ENCODE measurements around the gene UGGT1.

UGGT1 gene

GRCh38 chr2:128090945-128091725 lies at the start of gene UGGT1:
TSS of gene UGGT1 (plus strand) at chr2:128091200. CDS start at chr2:128091358, 158 bp downstream.
- DNase-seq, result peak; percentile 91

GRCh38 chr2:128041561-128041960 lies 49.4 kb upstream of the UGGT1 start:
- DNase-seq, result no peak

GRCh38 chr2:128043041-128043440 lies 48.0 kb upstream of the UGGT1 start:
- DNase-seq, result no peak

GRCh38 chr2:128053331-128053730 lies 37.7 kb upstream of the UGGT1 start:
- DNase-seq, result no peak

DNA sequence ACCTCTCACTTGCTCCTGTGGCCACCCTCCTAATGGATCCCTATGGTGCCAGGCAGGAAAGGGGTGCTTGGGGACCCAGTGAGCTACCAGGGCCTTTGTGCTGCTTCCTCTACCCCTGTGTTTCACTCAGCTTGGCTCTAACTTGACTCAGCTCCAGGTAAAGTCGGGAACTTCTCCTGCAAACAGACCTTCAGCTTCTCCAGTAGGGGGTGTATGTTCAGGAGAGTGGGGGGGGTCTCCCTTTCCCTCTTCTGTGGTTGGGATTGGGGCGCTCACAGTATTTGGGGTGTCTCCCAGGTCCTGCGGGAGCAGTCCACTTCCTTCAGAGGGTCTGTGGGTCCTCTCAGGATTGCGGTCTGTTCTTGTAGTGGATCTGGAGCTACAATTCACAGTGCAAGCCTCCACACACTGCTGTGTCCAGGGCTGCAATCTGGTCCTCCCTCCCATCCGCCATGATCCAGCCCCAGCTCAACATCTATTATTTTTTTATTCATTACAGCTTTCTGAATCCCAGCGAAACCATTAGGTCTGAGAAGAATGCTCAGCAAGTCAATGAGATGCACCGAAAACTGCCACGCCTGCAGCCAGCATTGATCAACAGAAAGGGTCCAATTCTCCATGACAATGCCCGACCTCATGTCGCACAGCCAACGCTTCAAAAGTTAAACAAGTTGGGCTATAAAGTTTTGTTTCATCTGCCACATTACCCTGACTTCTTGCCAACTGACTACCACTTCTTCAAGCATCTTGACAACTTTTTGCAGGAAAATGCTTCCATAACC lies 36.7 kb upstream of the UGGT1 start:
- no peak for DNase-seq

DNA sequence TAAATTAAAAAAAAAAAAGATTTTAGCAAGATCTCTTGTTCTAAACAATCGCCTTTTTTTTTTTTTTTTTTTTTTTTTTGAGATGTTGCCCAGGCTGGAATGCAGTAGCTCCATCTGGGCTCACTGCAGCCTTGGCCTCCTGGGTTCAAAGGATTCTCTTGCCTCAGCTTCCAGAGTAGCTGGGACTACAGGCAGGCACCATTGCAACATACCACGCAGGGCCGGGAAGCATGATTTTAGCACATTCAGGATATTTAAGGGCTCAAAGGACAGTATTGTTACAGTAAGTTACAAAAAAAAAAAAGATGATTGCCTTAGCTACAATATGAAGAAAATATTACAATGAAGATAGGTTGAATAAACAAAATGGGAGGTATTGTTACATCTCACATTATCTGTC lies 33.7 kb upstream of the UGGT1 start:
- DNase-seq, result no peak

GRCh38 chr2:128058114-128058513 lies 32.9 kb upstream of the UGGT1 start:
- no peak for DNase-seq

DNA sequence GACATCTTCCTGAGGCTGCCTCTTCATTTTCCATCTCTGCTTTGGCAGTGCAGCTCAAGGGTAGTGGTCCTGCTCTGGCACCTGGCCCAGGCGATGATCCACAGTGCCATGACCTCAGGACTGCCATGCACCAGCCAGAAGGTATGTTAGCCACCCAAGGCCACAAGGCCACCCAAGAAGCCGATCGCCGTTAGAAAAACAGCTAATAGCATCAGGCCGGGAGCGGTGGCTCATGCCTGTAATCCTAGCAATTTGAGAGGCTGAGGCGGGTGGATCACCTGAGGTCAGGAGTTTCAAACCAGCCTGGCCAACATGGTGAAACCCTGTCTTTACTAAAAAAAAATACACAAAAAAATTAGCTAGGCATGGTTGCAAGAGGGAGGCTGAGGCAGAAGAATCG lies 28.4 kb upstream of the UGGT1 start:
- no peak for DNase-seq

- DNase-seq, result no peak
Observed at GRCh38 chr2:128064353-128064752, 26.6 kb upstream of the UGGT1 start.

DNA sequence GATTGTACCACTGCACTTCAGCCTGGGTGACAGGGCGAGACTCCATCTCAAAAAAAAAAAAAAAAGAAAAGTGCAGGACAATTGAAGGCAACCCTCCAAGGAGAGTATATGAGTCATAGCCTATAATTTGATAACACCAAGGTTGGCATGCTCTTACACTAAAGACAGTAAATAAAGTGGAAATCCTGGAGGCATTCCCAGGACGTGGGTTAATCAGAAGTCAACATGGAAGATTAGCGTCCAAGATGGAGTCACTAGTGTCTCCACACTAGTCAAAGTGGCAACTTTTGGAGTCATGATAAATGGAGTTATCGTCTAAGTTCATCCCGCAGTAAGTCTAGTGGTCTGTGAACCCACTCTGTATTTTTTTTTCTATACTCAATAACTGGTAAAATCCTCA lies 21.2 kb upstream of the UGGT1 start:
- no peak for DNase-seq

DNA sequence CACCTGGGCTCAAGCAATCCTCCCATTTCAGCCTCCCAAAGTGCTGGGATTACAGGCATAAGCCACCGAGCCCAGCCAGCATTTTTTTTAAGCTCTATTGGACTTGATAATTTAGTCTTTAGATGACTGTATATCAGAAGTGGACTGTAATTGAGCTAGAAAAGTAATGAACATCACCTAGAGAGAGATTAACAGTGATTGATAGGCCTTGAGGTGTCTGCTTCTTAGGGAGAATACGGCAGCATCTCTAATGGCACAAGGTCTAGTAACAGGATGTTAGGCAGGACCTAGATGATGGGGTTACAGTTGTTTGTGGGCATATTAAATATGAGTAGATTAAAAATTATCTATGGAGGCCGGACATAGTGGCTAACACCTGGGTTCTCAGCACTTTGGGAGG lies 17.7 kb upstream of the UGGT1 start:
- DNase-seq, result no peak

DNA sequence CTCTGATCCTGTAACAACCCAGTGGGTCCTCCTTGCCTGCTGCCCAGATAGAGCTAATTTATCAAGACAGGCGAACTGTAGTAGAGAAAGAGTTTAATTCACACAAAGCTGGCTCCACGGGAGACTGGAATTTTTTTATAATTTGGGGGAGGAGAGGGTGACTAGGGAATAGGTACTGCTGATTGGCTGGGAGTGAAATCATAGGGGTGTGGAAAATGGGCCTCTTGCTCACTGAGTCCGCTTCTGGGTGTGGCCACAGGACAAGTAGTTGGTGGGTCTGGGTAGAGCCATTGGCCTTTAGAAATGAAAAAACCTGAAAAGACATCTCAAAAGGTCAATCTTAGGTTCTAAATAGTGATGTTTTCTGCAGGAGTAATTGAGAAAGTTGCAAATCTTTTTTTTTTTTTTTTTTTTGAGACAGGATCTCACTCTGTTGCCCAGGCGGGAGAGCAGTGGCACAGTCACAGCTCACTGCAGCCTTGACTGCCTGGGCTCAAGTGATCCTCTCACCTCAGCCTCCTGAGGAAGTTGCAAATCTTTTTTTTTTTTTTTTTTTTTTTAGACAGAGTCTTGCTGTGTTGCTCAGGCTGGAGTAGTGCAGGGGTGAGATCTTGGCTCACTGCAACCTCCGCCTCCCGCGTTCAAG lies 14.4 kb upstream of the UGGT1 start:
- DNase-seq, result no peak

DNA sequence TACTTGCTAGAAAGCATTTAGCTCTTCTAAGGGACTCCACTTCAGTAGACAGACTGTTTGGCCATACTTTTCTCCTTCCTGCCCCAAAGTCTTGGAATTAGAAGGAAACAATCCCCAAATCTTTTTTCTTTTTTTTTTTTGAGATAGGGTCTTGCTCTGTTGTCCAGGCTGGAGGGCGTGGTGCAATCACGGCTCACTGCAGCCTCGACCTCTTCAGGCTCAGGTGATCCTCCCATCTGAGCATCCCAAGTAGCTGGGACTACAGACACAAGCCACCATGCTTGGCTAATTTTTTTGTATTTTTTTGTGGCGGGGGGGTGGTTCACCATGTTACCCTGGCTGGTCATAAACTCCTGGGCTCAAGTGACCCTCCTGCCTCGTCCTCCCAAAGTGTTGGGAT lies 6.2 kb upstream of the UGGT1 start:
- no peak for DNase-seq

DNA sequence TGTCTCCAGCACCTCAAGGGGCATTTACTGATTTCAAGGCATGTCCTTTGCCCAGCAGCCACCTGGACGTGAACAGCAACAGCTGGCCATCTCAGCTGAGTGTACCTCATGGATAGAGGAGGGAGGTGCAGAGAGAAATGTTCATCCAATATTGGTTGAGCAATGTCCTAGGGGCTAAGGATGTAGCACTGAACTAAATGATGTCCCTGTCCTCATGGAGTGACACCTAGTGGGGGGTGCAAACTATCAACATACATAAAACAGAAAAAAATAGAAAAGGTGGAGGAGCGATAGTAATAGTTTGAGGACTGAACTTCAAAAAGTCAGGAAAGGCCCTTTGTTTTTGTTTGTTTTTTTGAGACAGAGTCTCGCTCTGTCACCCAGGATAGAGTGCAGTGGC lies 4.8 kb upstream of the UGGT1 start:
- no peak for DNase-seq

DNA sequence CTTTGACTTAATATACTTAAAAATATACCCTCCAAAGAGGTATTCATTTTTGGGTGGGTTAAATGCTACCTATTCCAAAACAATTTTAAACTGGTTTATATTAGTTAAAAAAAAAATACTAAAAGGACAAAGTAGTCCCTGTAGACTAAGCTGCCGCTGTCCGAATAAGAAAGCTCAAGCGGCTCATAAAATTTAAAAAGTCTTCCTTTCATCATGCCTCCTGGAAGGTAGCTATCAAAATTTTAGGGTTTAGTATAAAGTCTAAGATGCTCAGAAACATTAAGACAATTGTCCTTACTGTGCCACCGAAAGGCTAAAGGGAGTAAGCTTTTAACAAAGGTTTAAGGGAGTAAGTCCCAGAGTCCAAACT lies 440 bp upstream of the UGGT1 start:
- no peak for DNase-seq

DNA sequence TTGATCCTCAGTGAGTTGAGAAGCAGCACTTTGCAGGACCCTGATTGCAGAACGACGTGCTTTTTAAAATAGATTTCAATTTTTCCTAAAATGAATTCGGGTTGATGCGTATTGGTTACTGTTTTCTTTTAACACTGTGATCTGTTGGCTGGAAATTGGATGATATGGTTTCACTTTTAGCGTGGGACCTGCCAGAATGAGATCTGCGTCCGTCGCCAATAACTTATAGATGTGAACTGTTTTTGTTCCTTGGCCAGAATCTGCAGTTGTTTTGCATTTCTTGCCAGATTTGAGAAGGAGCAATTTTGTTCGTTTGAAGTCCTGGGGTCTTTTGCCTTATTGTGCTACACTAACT lies 703 bp downstream of the UGGT1 start:
- DNase-seq, result peak; percentile 2

DNA sequence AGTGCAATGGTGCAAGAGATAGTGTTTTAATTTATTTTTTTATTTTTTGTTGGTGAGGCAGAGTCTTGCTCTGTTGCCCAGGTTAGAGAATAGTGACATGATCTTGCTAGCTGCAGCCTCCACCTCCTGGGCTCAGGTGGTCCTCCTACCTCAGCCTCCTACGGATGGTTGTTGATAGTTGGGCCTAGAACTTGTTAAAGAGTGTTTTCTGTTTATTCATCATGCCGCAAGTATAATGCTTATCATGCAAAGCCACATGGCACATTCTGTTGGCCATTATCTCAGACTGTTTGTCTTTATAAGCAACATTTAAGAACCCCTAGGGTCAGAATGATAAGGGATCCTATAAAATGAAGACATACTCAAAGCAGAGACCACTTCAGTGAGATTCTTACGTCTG lies 1.7 kb downstream of the UGGT1 start:
- DNase-seq, result no peak

- no peak for DNase-seq
Observed at GRCh38 chr2:128093762-128094161, 2.8 kb downstream of the UGGT1 start.

- DNase-seq, result no peak
Observed at GRCh38 chr2:128095201-128095600, 4.2 kb downstream of the UGGT1 start.

- no peak for DNase-seq
Observed at GRCh38 chr2:128103407-128103806, 12.4 kb downstream of the UGGT1 start.

GRCh38 chr2:128105072-128105471 lies 14.1 kb downstream of the UGGT1 start:
- DNase-seq, result no peak

DNA sequence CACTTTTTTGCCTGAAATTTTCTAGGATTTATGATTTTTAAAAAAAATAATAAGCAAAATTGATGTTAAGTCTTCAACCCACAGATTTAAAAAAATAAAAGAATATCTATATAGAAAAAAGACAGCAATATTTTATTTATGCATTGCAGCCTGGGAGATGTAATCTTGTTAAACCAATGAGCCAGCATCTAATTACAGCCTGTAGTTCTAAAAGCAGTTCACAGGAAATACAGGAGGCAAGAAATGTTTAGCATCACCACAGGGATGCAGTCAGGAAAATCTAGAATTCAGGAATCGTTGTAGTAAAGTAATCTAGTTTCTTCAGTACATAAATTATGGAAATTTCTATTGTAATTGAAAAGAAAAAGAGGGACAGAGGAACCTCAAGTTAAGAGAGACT lies 17.2 kb downstream of the UGGT1 start:
- no peak for DNase-seq

DNA sequence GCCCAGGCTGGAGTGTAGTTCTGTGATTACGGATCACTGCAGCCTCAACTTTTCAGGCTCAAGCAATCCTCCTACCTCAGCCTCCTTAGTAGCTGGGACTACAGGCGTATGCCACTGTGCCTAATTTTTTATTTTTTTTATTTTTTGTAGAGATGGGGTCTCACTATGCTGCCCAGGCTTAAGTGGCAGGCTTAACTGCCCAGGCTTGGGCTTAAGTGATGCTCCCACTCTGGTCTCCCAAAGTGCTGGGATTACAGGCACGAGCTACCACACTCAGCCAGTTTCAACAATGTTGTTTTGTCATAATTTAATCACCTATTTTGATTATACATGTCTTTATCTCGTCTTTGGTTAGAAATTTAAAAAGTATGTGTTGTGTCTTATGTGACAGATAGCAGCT lies 18.2 kb downstream of the UGGT1 start:
- no peak for DNase-seq
